NT2/D1 (cell line): ENCODE results near the gene MGAT4A.

Source experiments
- YY1 ChIP-seq: IDR thresholded peaks from 2 replicates; pipeline ENCODE4 v1.6.1; 2011; ENCODE audit not compliant: insufficient read length, insufficient read depth
- ZNF274 ChIP-seq: IDR thresholded peaks from 2 replicates; pipeline ENCODE4 v1.6.1; 2011; ENCODE audit warnings: mild to moderate bottlenecking, low read depth, low read length

- TF ChIP-seq YY1 (no peak), ZNF274 (no peak)
Measured at GRCh38 chr2:98592565-98592964, 138.4 kb downstream of the MGAT4A start.
